PFSK-1 (cell line): ENCODE results near the gene ATOH8.

Source experiments
- FOXP2 ChIP-seq: optimal IDR thresholded peaks from 2 replicates; pipeline ENCODE3; 2011; ENCODE audit warnings: borderline replicate concordance, control low read depth, inconsistent platforms; ENCODE audit not compliant: insufficient read depth; ENCODE audit errors: extremely low read length, extremely low read depth
- POLR2AphosphoS5 ChIP-seq: IDR thresholded peaks from 2 replicates; pipeline ENCODE4 v1.6.1; 2012; ENCODE audit warnings: low read depth, mild to moderate bottlenecking, control low read depth, low read length, moderate library complexity

- no peak for TF ChIP-seq POLR2AphosphoS5
- no peak for TF ChIP-seq FOXP2
These were observed 44.4 kb upstream of the ATOH8 start for GRCh38 chr2:85709401-85709811.
